Body of pancreas (tissue), 4 donors: ENCODE data around the gene BTN3A1.

Source experiments
- CTCF ChIP-seq, 7 experiments: fragments of 450-650 bp in 4 of 7; fragments of 200-600 bp in 3 of 7; sonication (generic) in 3 of 7; IDR thresholded peaks; one replicate each; pipeline ENCODE4 v1.5.1; 2016 to 2019; ENCODE audit warnings: antibody characterized with exemption in 7 of 7
- POLR2A ChIP-seq, 3 donors: fragments of 450-650 bp; IDR thresholded peaks; one replicate each; pipeline ENCODE4 v1.6.1; 2016; ENCODE audit warnings: antibody characterized with exemption in 3 of 3, mild to moderate bottlenecking in 2 of 3

GRCh38 chr6:26440977-26441358 lies 38.9 kb downstream of the BTN3A1 start:
- TF ChIP-seq CTCF (IDR thresholded peaks at IDR 0.05) (no peak), POLR2A (IDR thresholded peaks at IDR 0.05) (no peak)
